ENCODE measurements around the gene SLC38A10. TPM values are rescaled to one million over a fixed set of nuclear protein-coding genes. Genes with fewer than 3 reads are reported as not detected.

Gene SLC38A10
- total RNA-seq, 1 donor from 2014 or later = 12.3 TPM

DNA sequence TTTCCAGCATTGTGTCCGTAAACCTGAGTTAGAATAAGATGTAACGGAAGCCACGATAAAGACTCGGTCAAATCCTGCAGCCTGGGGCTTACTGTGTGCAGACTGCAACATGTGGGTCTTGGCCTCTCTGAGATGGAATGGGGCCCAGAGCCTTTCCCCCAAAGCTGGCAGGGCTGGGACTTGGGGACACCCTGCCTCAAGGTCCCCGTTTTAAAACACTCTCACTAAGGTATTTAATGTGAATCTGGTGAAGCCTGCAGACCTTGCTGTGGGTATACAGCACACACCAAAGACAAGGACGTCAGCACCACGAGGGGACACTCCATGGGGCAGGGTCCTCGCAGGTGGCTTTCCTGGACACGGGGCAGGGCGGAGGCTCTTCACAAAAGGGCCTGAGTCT lies 53.9 kb downstream of the SLC38A10 start:
- DNase-seq = no peak

DNA sequence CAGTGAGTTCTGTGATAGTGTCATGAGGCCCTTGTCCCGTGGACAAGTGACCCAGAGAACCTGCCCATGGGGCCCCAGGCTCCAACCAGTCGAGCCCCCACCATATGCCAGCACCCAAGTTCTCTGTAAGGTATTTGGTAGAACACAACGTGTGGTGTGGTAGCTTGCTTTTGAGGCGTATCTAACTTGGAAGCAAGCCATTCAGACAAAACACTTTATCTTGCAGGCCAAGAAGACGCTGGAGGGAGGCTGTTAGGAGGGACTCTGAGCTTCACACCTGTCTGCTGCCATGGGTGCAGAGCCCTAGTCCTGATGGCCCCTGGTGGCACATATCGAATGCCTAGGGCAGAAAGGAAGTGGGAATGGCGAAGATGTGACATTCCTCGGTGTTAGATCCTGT lies 54.3 kb downstream of the SLC38A10 start:
- DNase-seq = no peak

DNA sequence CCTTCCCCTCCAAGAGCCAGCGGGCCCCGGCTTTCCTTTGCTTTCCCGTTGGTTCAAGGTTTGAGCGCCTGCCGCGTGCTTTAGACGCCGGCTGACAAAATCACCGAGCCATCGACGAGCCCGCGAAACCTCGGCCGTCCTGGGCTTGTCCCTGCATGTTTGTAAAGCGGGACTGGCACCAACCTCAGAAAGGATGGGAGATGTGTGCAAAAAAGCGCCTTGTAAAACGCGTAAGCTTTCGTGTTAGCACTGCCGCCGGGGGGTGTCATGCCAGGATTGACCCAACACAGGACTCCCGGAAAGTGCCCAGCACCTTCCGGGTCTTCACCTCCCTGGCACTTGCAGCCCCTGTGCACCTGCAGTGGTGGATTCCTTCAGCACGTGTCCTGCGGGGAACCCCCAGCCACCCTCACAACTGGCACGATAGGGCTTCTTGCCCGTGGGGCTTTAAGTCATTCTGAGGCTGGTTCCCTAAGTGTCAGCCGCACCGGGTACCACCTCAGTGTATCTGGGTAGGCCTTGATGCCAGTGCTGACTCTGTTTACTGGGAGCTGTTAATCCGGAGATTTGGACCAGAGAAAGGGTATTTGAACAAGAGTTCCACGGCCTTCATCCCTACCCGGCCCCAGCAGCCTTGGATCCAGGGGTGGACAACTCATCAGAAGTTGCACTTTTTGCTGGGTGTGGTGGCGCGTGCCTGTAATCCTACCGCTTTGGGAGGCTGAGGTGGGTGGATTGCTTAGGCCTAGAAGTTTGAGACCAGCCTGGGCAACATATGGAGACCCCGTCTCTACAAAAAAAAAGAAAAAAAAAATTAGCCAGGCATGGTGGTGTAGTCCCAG lies 55.2 kb downstream of the SLC38A10 start:
- DNase-seq = no peak

DNA sequence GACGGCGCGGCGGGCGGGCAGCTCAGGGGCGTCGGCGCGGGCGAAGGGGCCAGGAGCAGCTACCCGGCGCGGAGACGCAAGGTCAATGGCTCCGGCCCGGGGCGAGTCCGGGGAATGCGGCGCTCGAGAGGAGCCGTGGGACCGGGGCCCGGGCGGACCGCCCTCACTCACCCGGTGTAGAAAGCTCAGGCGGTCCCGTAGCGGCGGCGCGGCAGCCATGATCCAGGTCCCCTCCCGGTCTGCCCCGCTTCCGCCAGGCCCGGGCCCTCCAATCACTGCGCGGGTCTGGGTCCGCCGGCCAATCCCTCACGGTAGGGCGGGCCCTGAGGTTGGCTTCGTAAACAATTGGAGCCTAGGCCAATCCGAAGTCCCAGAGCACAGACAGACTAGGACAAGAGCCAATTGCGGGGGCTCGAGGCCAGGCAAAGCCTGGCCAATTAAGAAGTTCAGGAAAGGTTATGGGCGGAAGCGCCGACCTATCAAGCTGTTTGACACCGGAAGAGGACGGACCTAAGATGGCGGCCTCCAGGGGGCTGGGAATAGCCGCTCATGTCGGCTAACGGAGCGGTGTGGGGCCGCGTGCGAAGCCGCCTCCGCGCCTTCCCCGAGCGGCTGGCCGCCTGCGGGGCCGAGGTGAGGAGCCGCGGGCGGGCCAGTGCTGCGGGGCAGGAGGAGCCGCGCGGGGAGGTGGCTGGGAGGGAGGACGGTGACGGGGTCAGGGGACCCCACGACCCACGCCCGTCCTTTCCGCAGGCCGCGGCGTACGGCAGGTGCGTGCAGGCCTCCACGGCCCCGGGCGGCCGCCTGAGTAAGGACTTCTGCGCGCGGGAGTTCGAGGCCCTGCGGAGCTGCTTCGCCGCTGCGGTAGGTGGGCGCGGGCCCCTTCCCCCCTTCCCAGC lies 56.0 kb downstream of the SLC38A10 start, which contains the start of the genes NDUFAF8 and TEPSIN:
Gene NDUFAF8, plus strand, starts transcription at position 504 of the 899 bp plus-strand sequence. Its CDS starts 46 bp downstream, at position 550.
Gene TEPSIN, minus strand, starts transcription at position 241 of the 899 bp plus-strand sequence. Its CDS starts 22 bp downstream, at position 219.
- DNase-seq = peak; percentile 99

DNA sequence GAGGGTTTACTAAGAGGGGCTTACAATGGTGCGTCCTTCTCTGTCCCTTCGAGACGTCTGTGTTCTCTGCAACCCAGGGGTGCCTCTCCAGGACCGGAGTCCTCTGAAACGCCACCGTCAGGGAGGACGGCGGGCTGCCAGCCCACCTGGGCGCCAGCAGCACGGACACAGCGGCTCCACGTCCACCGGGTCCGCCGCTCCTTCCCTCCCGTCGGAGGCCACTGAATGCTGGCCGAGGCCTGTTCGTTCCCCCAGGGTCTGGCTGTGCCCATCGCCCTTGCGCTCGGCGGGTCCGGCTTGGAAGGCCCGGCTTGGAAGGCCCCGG lies 56.7 kb downstream of the SLC38A10 start:
- no peak for DNase-seq

DNA sequence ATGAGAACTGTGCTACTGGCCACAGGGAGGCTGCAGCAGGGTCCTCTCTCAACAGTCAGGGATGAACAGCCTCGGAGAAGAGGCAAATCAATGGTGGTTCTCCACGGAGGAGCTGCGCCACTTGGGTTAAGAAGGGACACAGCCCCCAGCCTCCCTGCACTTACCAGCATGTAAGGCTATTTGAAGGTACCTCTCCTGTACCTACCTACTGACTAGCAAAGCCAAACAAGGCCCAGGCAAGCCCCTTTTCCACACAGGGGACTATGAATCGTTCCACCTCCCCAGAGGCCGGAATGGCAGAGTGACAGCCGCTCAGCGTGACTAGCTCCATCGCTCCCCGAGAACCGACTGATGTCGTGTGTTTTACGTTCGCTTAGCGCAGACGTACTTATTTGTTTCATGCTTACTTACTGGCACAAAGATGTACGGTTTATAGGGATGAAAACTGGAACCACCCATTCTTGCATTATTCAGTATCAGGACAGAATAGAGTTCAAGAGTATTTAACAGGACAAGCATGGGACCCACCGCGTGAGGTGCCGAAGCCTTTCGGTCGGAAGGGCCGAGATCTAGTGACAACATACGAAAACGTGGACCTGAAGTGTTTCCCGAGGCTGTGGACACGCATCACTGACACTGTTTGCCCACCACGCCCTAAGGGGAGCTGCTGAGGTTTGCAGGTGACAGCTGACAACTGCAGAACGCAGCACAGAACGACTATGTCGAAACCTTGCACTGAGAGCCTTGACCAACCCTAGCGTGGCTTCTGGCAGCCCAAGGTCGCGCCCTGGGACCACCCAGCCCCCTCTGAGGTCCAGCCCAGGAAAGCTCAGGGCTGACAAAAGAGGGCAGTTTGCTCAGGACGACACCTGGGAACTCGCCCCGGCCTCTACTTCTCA lies 57.3 kb downstream of the SLC38A10 start:
- no peak for DNase-seq

DNA sequence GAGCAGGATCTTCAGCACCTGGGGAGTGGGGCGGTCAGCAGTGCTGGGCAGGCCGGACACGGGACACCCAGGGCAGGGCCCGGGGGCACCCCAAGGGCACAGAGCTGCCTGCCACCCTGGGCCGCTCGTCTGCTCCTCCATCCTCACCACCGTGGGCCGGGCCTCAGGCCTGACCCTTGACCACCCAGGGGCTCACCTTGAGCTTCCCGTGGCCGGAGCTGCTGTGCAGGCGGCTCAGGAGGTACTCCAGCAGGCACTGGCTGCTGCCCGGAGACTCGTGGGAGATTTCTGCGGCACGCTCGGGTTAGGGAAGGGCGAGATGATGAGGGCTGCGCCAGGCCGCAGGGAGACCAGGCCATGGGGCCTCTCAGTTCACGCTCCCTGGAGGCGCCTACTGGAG lies 58.3 kb downstream of the SLC38A10 start:
- DNase-seq = no peak

DNA sequence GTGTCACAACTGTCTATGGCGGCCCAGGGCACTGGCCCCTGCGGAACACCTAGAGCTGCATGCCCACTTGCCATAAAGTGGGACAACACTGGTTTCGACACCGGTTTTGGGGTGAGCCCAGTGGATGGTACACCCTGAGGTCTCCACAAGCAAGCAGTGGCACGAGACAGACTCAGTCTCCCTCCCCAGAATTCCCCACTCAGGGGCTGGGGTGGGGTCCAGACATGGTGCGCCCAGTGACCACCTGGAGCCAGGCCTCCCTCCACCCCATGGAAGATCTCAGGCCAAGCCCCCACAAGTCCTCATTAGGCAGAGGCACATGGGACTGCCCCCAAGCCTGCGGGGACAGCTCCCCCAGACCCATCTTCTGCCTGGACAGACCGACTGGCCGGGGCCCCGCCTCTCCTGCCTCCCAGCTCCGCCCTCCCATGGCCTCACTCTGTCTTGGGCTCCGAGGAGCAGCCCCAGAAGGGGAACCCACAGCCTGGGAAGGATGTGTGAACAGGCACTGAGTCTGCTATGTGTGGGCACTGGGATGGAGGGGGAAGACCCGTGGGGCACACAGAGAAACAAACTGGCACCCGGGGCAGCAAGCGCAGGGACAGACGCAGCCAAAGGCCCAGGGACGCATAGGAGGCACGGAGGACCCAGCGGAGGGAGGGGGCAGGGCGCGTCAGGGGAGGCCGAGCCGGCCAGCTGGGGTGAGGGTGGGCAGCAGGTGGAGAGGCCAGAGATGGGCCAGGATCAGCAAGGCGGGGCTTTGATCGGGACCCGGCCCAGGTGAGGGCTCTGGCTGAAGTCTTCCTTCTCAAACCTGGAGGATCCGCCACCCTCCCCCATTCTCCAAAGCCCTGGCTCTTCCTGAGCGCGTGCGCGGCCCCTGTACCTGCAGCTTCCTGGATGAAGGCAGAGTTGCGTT lies 59.0 kb downstream of the SLC38A10 start:
- DNase-seq = no peak

DNA sequence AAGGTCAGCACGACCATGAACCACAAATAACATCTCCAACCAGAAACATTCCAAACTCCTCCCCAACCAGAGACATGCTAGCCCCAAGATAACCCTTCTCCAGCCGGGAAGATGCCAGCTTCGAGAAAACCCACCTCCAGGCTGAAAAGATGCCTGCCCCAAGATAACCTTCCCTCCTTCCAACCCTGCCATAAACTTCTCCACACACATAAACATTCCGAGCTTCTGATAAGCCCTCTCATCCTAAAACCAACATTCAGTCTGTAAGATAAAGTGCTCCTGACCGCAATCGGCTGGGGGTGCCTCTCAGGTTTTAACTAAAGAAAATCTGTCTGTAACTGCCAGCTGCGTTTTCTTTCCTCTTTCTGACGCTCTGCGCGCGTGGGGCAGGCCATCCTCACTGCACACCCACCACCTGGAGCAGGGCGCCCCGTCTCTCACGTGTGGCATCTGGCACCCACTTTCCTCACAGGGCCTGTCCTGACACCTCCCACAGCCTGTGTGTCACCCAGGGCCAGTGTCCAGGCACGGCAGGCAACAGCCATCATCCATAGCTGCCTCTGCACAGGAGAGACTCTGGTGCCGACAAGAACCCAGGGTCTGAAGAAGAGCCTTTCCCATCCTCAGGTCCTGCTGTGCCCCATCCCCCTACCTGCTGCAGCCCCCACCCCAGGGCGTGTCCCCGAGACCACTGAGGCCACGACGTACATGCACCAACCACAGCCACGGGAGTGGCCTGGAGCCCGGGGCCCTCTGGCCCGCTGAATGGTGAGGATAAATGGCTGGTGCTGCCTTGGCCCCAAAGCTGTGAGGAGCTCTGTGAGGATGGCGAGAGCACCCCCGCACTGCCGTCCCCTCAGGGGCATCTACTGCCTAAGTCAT lies 59.9 kb downstream of the SLC38A10 start:
- DNase-seq = no peak

DNA sequence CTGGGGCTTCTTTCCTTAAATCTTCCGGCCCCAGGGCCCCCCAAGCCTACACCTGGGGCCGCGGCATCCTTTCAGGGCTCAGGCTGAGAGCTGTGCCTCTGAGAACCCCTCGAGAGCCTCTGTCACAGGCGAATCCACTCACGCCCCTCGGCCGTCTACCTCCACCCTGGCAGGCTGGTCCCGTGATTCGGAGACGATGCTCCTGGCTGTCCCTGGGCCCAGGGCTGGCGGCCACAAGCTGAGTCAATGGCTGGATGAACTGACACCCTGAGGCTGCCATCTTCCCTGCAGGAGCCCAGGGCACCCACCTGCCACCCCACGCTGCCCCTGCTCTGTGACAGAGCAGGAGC lies 60.6 kb downstream of the SLC38A10 start:
- DNase-seq = no peak

DNA sequence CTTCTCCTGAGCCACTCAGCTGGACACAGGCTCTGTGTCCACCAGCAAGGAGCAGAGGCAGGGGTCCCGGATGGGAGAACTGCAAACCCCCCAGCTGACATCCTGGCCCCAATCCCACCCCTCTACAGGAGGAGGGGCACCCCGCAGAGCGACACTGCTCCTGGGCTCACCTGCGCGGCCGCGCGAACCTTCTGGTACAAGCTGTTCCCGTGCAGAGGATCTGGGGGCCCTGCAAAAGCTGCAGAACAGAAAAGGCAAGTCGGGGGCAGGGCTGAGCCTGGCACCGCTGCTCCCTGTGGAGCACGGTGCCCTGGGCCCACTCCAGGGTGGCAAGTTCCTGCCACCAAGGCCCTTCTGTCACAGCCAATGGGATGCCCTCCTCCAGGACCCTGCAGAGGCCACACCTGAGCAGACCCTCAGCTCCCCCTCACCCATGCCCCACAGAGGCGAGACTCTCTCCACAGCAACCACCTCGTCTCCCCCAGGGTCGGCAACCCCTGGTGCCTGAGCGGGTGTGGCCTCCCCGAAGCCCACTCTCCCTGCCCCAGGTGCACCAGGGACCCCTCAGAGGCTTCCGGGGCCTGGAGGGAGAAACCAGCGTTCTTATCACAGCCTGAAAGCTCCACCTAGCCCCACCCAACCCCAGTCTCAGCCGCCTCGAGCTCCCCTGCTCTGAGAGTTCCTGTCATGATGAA lies 61.1 kb downstream of the SLC38A10 start:
- DNase-seq = no peak

DNA sequence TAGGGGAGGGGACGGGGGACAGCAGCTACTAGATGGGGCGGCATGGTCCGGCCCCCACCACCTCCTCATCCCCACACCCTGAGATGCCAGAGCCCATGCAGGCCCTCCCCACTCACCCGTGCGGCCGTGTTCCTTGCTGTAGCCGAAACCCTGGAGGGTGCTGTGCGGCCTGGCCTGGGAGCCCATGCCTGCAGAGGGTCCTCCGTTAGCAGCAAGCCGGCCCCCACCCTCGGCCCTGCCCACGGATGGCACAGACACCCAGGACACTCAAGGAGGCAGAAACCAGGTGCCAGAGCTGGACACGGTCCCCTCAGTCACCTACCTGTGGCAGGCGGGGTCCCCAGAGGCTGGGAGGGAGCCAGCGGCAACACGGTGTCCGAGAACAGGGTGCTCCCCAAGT lies 61.8 kb downstream of the SLC38A10 start:
- no peak for DNase-seq

DNA sequence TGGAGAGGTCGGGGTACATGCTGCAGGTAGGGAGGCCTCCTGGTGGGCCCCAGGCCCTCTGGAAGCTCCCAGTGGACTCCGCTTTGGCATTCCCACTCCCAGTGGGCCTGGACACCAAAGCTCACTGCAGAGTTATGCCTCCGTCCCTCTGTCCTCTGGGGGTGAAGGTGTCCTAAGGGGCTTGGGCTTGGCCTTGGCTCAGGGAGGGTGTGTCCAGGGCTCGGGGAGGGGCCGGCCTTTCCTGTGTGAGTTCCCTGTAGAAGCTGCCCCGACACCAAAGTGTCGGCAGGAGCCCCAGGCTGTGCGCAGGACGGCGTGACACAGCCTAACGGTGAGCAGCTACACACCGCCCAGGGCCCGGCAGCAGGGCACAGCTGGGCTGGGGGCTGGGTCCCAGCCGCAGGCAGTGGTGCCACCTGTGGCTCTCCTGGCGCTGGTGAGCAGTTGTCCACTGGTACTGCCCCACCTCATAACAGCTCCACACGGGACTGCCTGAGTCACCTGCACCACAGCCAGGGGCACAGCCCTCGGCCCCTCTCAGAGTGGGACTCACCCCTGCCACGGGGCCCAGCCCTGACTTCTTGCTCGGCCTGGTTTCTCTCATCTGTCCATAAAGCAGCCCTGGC lies 62.4 kb downstream of the SLC38A10 start:
- DNase-seq = no peak

DNA sequence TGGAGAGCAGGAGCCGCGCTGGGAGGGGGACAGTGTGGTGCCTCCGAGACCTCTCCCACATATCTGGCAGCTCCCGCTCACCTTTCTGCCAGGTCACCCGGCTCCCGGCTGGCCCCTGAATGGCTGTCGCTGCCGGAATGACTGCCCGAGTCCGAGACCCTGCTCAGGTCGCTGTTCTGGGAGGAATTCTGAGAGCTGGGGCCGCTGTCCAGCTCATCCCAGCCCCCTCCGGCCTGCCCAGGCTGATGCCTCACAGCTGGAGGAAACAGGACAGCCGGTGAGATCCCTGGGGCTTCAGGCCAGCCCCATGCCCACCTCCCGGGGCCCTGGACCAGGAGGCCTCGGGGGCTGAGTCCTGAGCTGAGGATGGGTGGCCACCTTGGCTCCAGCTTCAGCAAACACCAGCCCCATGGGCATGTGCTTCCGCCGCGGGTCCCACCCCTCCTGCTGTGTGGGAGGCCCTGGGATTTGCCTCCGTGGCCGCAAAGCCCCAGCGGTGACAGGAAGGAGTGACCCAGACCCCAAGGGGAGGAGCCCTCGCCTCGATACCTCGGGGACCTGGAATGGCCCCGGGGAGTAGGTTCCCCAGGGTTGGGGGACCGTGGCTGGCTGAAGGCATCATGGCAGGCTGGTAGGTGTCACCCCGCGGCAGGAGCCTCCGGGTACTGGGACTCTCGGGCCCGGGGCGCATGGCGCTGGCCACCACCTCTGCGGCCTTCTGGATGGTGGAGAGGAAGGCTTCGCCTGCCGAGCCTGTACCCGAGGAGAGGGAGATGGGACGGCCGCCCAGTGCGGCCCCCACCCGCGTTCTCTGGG lies 63.1 kb downstream of the SLC38A10 start:
- DNase-seq = no peak

DNA sequence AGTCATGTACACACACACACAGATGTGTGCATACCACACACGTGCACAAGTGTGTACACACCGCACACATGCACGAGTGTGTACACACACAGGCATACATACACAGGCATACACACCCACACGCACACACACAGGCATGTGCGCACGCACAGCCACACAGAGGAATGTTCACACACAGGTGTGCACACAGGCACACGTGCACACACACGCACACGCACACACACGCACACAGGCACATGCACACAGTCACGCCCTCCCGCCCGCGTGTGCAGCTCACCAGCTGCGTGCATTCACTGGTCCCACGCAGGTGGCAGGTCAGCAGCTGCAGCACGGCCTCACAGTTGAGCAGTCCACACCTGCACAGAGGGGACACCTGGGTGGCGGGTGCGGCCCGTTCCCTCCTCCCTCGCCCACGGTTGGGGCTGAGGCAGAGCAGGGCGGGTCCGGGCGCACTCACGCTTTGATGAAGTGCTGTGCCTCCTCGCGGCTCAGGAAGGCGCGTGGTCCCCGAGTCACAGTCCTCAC lies 63.9 kb downstream of the SLC38A10 start:
- DNase-seq = no peak

DNA sequence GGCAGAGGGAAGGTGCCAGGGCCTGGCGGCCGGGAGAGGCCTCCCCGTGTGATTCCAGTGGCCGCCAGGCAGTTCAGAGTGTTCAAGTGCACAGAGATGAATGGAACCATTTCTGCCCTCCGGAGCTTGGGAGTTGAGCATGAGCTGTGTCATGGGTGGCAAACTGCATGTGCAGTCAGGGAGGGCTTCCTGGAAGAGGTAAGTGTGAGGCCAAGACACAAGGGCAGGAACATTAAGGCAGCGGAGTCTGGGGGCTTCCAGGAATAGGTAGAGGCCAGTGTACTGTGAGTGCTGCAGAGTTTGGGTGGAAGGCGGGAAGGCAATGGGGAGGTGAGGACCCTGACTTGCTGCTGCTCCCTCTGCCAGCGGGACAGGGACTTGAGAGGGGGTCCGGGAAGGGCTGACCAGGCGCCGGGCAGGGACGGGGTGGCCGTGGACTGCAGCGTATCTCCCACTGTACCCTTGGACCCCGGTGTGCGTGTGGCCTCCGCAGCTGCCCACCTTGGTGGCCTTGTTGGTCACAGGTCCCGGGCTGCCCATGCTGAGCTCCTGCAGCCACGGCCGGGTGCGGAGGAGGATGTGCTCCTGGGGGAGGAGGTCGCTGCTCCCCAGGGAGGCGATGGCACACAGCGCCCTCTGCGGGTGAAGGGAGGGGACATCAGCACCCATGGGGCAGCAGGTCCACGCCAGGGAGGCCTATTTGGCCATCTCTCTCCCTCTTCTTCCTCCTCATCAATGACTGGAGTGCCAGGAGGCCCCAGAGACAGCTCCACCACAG lies 64.9 kb downstream of the SLC38A10 start:
- DNase-seq = no peak

DNA sequence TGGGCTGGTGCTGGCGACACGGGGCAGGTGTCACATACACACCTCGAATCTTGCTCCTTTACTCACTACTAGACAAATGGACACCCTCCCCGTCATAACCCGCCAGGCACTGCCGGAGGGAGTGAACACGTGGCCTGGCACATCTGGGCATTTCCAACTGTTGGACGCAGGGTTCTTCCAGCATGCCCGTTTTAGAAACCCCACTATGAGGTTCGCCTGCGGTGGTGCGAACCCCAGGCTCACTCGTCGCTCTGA lies 65.5 kb downstream of the SLC38A10 start:
- DNase-seq = no peak

Measured in occipital lobe (tissue), 2 donors.